Cerebellar nuclear complex (tissue), 1 donor: ENCODE results near the gene RCAN1.

Experiments
- DNase-seq, 2 experiments: peaks; one replicate each; lab custom pipeline; 2025; lab: John Stamatoyannopoulos, UW

RCAN1 gene

GRCh38 chr21:34598931-34599400, 15.9 kb downstream of the RCAN1 start:
- DNase-seq: no peak

DNA sequence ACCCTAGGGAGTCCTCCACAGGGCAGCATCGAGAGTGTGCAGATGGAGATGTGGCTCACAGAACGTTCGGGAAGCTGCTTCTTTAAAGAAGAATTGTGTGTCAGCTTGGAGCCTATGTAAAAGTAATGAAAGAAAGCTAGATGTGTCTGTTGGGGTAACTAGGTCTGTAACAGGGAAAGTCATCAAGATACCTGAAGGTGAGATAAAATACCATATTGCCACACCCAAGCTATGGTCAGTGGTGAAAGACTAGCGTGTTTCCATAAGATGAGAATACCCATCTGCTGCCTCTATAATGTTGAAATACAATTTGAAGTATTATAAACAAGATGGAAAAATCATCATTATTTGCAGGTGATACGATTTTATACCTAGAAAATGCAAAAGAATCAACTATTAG, 17.5 kb downstream of the RCAN1 start:
- DNase-seq: no peak

DNA sequence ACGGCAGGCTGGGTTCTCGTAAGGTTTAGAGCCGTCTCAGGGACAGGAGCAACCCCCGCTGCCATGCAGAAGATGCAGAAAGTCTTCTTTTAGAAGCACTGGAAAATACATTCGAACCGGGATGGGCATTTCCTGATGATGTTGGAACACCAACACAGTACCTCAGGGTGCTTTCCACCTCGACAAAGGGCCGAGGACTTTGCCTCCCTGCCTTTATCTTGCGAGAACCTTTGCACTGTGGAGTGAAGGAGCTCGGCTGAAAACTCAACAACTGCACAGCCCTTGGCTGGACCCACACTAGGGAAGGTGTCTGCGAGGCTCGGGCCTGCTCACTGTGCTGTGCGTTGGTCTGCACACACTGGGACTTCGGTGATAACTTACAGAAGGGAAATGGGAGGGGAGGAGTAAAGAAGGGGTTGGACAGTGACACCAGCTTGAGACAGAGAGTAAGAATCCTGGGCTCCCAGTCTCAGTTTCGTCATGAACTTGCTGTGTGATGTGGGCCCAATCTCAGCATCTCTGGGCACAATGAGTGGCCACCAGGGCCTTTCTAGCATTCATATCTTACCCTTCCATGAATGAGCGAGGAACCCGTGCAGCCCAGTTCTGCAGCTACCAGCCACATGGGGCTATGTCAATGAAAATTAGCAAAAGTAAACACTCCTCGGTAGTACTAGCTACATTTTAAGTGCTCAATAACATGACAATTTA, 18.2 kb downstream of the RCAN1 start:
- no peak for DNase-seq

GRCh38 chr21:34595457-34595856, 19.5 kb downstream of the RCAN1 start:
- peak in 1 of 2 experiments; percentile 27 for DNase-seq

GRCh38 chr21:34594566-34595234, 20.2 kb downstream of the RCAN1 start:
- DNase-seq: no peak

DNA sequence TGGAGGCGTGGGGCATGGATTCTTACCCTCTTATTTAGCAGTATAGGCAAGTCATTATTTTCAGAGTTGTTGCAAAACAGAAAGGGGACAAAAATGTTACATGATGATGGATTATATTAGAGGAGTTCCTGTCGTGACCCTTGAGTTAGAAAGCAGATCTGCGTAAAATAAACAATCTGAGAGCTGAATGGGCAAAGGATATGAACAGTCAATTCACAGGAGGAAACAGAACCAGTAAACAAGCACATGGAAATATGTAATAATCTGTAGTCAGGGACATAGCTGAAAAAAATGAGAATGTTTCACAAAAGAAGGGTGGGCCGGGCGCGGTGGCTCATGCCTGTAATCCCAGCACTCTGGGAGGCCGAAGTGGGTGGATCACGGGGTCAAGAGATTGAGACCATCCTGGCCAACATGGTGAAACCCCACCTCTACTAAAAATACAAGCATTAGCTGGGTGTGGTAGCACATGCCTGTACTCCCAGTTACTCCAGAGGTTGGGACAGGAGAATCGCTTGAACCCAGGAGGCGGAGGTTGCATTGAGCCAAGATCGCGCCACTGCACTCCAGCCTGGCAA, 20.9 kb downstream of the RCAN1 start:
- no peak for DNase-seq

GRCh38 chr21:34593423-34593822, 21.5 kb downstream of the RCAN1 start:
- peak in 1 of 2 experiments; percentile 27 for DNase-seq

DNA sequence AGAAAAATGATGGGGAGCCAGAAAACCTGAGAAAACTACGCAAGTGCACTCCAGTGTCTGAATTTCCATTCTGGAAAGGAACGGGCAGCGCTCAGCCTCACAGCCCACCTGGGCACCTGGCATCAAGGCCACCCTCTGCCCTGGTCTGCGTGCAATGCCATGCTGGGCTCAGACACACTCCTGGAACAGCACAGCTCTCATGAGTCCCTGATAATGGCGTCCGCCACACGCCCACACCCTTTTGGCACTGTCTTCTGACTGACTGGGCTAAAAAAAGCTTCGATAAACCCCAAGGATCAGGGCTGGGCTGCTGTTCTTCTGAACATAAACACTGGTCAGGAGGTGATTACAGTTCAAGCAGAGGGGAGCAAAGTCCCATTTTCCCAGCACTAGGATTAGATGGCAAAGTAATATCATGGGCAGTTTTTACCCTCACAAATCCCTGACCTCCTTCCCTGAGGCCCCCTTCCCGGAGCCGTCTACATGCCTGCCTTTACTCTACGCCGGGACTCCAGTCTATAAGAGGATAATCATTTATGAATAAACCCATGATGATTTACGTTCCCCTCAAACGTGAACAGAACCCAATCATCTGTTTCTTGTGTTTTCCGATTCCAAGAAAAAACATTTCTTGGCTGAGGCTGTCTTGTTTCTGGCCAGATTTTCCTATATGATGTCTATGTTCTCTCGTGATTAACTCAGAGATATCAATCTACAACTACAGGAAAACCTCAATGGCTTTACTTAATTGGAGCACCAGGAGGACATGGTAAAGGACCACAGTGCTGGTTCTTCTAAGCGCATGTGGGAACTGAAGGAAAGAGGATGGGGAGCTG, 22.6 kb downstream of the RCAN1 start:
- no peak for DNase-seq

- DNase-seq: no peak
These were observed 24.4 kb downstream of the RCAN1 start for GRCh38 chr21:34590520-34590919.

DNA sequence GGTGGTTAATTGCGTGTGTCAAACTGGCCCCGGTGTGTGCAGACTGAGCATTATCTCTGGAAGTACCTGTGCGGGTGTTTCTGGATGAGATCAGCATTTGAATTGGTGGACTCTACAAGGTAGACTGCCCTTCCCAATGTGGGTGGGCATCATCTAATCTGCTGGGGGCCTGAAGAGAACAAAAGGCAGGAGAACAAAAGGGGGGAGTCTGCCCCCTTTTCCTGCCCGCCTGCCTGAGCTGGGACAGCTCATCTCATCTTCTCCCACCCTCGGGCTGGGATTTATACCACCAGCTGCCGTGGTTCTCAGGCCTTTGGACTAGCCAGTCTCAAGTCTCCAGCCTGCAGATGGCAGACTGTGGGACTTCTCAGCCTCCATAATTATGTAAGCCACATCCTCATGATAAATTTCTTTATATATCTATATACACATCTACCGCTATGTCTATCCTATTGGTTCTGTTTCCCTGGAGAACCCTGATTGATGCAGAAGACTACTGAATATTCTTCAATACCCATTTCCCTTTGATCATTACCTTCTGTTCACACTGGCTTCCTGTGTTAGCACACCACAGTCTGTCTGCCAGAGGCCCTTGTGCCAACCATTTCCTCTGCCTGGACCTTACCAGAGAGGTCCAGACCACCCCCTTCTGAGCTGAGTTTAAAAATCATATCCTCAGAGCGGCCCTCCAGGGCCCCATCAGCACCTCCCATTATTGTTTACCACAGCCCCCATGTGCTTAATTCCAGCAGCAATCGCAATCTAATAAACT, 25.2 kb downstream of the RCAN1 start:
- no peak for DNase-seq

- no peak for DNase-seq
These were observed 30.9 kb downstream of the RCAN1 start for GRCh38 chr21:34583926-34584563.

DNA sequence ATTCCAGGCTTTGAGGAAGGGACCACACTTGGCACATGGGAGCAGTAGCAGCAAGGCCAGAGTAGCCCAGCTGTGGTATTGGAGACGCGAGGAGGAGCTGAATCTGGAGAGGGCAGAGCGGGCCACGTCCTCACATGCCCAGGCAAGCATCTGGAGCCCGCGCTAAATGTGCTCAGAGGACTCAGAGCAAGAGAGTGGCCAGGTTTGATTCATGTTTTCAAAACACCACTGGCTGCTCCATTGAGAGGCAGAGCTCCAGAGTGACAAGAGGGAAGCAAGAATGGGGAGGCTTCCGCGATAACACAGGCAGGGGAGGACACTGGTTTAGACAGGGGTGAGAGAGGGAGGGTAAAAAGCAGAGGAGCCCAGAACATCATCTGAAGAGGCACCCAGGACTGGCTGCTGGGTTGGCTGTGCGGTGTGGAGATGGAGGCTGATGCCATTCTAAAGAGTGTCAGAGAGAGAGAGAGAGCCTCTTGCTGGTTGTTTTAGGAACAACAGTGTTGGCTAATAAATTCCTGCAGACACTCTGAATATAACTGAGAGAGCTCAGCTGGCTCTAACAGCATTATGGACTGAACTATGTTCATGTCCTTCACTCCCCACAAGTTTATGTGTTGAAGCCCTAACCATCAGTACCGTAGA, 32.3 kb downstream of the RCAN1 start:
- no peak for DNase-seq

- DNase-seq: no peak
These were observed 34.7 kb downstream of the RCAN1 start for GRCh38 chr21:34580181-34580700.

DNA sequence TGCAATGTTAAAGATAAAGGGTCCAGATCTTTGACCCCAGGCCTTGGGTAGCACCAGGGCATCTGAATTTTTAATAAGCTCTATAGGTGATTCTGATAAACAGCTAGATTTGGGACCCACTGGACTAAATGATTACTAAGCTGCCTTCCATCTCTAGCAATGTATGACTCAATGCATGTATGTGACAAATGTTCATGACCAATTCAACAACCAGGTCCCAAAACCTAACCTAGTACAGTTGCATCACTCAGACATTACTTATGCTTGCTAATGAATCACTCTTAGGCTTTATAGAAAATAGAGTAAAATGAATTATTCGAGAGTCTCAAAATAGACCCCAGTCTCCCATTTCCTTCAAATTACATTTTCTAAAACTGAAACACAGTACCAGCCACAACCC, 35.5 kb downstream of the RCAN1 start:
- no peak for DNase-seq

DNA sequence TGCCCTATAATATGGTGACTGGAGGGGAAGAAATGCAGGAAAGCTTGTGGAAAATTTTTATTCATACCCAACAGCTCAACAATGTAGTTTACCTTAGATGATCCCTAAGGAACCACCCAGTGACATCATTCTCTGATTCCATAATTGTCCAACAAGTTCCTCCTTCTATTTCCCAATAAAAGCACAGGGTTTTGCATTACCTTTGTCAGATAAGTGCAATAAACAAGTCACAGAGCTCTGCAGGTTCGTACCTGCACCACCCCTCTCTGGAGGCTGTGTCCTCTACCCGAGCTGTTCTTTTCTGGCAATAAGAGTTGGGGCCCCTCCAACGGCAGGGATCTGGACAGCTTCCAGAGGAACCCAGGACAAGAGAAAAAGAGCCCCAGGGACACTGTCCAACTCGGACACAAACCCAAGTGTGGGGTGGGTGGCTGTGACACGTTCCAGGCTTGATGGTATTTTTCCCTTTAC, 38.8 kb downstream of the RCAN1 start:
- DNase-seq: no peak

GRCh38 chr21:34574601-34575529, 40.0 kb downstream of the RCAN1 start:
- no peak for DNase-seq

DNA sequence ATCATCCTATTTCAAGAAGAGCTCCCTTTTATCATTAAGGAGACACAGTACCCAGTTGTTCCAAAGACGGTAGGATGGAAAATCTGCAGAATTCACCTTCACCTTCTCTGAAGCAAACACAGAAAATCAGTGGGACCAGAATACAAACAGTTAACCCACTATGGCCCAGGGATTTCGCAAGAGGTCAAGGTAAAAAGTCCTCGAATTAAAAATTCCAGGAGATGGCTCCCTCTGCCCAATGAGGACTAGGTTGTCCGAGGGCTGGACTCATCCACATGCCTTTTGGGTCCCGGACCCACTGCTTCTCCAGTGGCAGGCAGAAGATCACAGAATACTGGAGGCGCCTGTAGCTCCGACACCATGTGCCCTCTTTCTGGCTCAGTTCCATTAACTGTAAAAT, 42.9 kb downstream of the RCAN1 start:
- DNase-seq: no peak

DNA sequence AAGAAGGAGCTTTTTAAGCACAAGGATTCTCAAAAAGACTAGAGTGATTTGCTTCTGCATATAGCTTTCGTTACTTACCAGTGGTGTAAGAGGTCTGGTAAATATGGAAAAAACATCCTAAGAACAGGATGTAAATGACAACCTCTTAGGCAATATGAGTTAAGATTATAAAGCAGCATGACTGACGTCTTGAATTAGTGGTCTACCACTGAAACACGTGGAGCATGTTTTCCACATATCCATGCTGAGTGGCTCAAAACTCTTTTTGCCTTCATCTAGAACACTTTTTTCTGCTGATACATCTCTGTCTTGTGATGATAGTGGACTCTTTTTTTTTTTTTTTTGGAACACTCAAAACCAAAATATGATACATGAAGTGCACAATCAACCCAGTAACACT, 44.6 kb downstream of the RCAN1 start:
- DNase-seq: no peak

DNA sequence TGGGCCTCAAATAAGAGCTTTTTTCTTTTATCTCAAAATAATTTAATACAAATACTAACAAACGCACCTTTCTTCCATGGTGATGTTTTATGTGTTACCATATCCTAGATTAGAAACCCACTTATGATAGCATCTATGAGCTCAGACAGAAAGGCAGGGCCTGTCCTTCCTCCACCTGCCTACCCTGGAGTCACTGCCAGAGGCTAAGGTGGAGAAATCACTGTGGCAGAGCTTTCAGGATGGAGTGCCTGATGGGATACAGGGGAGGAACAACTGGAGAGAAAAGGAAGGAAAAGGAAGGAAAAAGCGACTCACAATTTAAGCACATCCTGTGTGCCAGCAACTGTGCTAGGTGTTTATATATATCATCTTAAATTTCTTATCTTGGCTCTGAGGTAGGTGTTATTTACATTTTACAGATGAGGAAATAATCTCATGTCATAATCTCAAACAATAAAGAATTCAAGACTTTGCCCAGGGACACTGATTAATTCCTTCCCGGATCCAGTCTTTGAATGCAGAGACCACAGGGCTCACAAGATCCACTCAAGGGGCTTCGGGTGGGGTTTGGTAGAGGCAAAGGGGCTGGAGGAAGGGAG, 45.4 kb downstream of the RCAN1 start:
- DNase-seq: no peak
